ENCODE results near the gene MCC.
A peak's percentile ranks its signal among the peaks of the same experiment; 100 is the strongest.

Gene MCC

GRCh38 chr5:113172231-113172826, 315.9 kb downstream of the MCC start:
- DNase-seq (ENCODE audit: low spot score), result no peak

- DNase-seq (ENCODE audit: low spot score), result no peak
Observed at GRCh38 chr5:113171520-113171919, 316.7 kb downstream of the MCC start.

GRCh38 chr5:113170707-113171106, 317.5 kb downstream of the MCC start:
- DNase-seq (ENCODE audit: low spot score), result no peak

GRCh38 chr5:113169720-113170119, 318.5 kb downstream of the MCC start:
- no peak for DNase-seq (ENCODE audit: low spot score)

- DNase-seq (ENCODE audit: low spot score), result no peak
Observed at GRCh38 chr5:113167985-113168384, 320.3 kb downstream of the MCC start.

- peak; percentile 74 for DNase-seq (ENCODE audit: low spot score)
Observed at GRCh38 chr5:113166852-113167366, 321.3 kb downstream of the MCC start.

- no peak for DNase-seq (ENCODE audit: low spot score)
Observed at GRCh38 chr5:113166261-113166660, 322.0 kb downstream of the MCC start.

GRCh38 chr5:113164021-113164420, 324.2 kb downstream of the MCC start:
- no peak for DNase-seq (ENCODE audit: low spot score)

GRCh38 chr5:113163328-113163727, 324.9 kb downstream of the MCC start:
- no peak for DNase-seq (ENCODE audit: low spot score)

- peak; percentile 31 for DNase-seq (ENCODE audit: low spot score)
Observed at GRCh38 chr5:113162770-113163169, 325.5 kb downstream of the MCC start.

GRCh38 chr5:113162208-113162607, 326.0 kb downstream of the MCC start:
- no peak for DNase-seq (ENCODE audit: low spot score)

- DNase-seq (ENCODE audit: low spot score), result no peak
Observed at GRCh38 chr5:113161806-113162205, 326.4 kb downstream of the MCC start.

GRCh38 chr5:113157886-113158285, 330.4 kb downstream of the MCC start:
- DNase-seq (ENCODE audit: low spot score), result no peak

GRCh38 chr5:113156271-113156877, 331.9 kb downstream of the MCC start:
- DNase-seq (ENCODE audit: low spot score), result no peak

GRCh38 chr5:113153512-113154097, 334.6 kb downstream of the MCC start:
- peak; percentile 34 for DNase-seq (ENCODE audit: low spot score)

- DNase-seq (ENCODE audit: low spot score), result no peak
Observed at GRCh38 chr5:113152380-113152740, 335.9 kb downstream of the MCC start.

GRCh38 chr5:113151641-113152379, 336.4 kb downstream of the MCC start:
- DNase-seq (ENCODE audit: low spot score), result no peak

GRCh38 chr5:113150821-113151220, 337.4 kb downstream of the MCC start:
- DNase-seq (ENCODE audit: low spot score), result no peak

- no peak for DNase-seq (ENCODE audit: low spot score)
Observed at GRCh38 chr5:113150221-113150620, 338.0 kb downstream of the MCC start.

- no peak for DNase-seq (ENCODE audit: low spot score)
Observed at GRCh38 chr5:113147537-113147936, 340.7 kb downstream of the MCC start.

- DNase-seq (ENCODE audit: low spot score), result peak; percentile 78
Observed at GRCh38 chr5:113147101-113147508, 341.1 kb downstream of the MCC start.

- no peak for DNase-seq (ENCODE audit: low spot score)
Observed at GRCh38 chr5:113145757-113146387, 342.4 kb downstream of the MCC start.

All from AG20443 (cell line).